IMR-90 (cell line): Measurements from ENCODE around the gene HOXC6.

Experiments
- BHLHE40 ChIP-seq: fragments of 150-350 bp; IDR thresholded peaks from 2 replicates; pipeline ENCODE4 v1.6.1; 2016; ENCODE audit warnings: mild to moderate bottlenecking, low read depth, low read length
- CEBPB ChIP-seq: IDR thresholded peaks from 2 replicates; pipeline ENCODE4 v1.6.1; 2012; ENCODE audit warnings: low read depth, low read length, improper control_type of control experiment
- CHD1 ChIP-seq: IDR thresholded peaks from 2 replicates; pipeline ENCODE4 v1.6.1; 2012; ENCODE audit warnings: low read depth, low read length, improper control_type of control experiment
- CTCF ChIP-seq: conservative IDR thresholded peaks from 2 replicates; pipeline ENCODE4 v1.5.1; 2012; ENCODE audit warnings: mild to moderate bottlenecking, low read depth, low read length, improper control_type of control experiment
- FOS ChIP-seq: fragments of 150-350 bp; IDR thresholded peaks from 2 replicates; pipeline ENCODE4 v1.6.1; 2016; ENCODE audit warnings: low read depth, low read length
- MAFK ChIP-seq: IDR thresholded peaks from 2 replicates; pipeline ENCODE4 v1.6.1; 2012; ENCODE audit warnings: low read depth, low read length, improper control_type of control experiment
- MXI1 ChIP-seq: IDR thresholded peaks from 2 replicates; pipeline ENCODE4 v1.6.1; 2012; ENCODE audit warnings: low read depth, mild to moderate bottlenecking, low read length, moderate library complexity, borderline replicate concordance
- POLR2A ChIP-seq: IDR thresholded peaks from 2 replicates; pipeline ENCODE4 v1.6.1; 2012; ENCODE audit warnings: mild to moderate bottlenecking, low read depth, low read length
- RAD21 ChIP-seq: IDR thresholded peaks from 2 replicates; pipeline ENCODE4 v1.6.1; 2012; ENCODE audit warnings: low read length, improper control_type of control experiment
- RCOR1 ChIP-seq: IDR thresholded peaks from 2 replicates; pipeline ENCODE4 v1.6.1; 2012; ENCODE audit warnings: mild to moderate bottlenecking, low read length, improper control_type of control experiment; ENCODE audit not compliant: insufficient replicate concordance
- RFX5 ChIP-seq: IDR thresholded peaks from 2 replicates; pipeline ENCODE4 v1.8.0; 2012; ENCODE audit warnings: low read depth, mild to moderate bottlenecking, low read length, moderate library complexity
- SMC3 ChIP-seq: fragments of 150-350 bp; IDR thresholded peaks from 2 replicates; pipeline ENCODE4 v1.6.1; 2016; ENCODE audit warnings: low read depth, mild to moderate bottlenecking, antibody characterized with exemption, low read length, moderate library complexity
- USF2 ChIP-seq: fragments of 150-350 bp; IDR thresholded peaks from 2 replicates; pipeline ENCODE4 v1.6.1; 2017; ENCODE audit warnings: mild to moderate bottlenecking, antibody characterized with exemption, low read length, low read depth
- TF ChIP-seq, protein P1 (sequence below): fragments of 150-350 bp; IDR thresholded peaks from 2 replicates; pipeline ENCODE4 v1.6.1; 2016; ENCODE audit warnings: low read depth, mild to moderate bottlenecking, low read length, moderate library complexity, borderline replicate concordance

DNA sequence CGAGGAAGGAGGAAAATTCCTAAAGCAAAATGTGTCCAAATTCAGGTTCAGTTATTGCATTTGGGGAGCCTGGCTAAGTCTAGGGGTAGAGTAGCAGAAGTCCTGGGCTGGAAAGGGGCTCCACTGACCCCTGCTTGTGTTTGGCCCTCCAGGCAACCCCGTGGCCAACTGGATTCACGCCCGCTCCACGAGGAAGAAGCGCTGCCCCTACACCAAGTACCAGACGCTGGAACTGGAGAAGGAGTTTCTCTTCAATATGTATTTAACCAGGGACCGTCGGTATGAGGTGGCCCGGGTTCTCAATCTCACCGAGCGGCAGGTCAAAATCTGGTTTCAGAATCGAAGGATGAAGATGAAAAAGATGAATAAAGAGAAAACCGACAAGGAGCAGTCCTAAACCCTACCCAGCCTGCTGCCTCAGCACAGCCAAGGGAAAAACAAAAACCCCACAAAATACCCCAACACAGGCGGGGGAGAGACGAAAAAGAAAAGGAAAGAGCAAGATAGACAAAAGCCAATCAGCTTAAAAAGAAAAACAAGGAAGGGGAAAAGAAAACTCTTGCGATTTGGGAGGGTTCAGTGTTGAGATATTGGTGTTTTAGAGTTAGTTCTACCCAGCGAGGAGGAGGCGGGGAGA lies 25.8 kb upstream of the HOXC6 start:
- TF ChIP-seq POLR2A (no peak), BHLHE40 (no peak), CTCF (no peak), RCOR1 (no peak), FOS (no peak), MXI1 (no peak), CHD1 (no peak), RFX5 (no peak), USF2 (no peak), CEBPB (no peak), RAD21 (no peak), SMC3 (no peak), MAFK (no peak)
- TF ChIP-seq, protein P1, sequence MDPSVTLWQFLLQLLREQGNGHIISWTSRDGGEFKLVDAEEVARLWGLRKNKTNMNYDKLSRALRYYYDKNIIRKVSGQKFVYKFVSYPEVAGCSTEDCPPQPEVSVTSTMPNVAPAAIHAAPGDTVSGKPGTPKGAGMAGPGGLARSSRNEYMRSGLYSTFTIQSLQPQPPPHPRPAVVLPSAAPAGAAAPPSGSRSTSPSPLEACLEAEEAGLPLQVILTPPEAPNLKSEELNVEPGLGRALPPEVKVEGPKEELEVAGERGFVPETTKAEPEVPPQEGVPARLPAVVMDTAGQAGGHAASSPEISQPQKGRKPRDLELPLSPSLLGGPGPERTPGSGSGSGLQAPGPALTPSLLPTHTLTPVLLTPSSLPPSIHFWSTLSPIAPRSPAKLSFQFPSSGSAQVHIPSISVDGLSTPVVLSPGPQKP = no peak
